Subcutaneous abdominal adipose tissue (tissue), 5 donors: ENCODE data around the gene JOSD2.

Source experiments
- H3K27ac ChIP-seq: one replicate; pipeline ENCODE4 v1.7.0; 2013; ENCODE audit warnings: low read depth, mild to moderate bottlenecking, inconsistent platforms, low read length, moderate library complexity
- H3K27me3 ChIP-seq, 5 donors: one replicate each; pipeline ENCODE4 v1.7.0; 2013; ENCODE audit warnings: low read length in 5 of 5, inconsistent platforms in 1 of 5; ENCODE audit not compliant: control insufficient read depth in 5 of 5, insufficient read depth in 4 of 5
- H3K36me3 ChIP-seq, 5 donors: one replicate each; pipeline ENCODE4 v1.7.0; 2013; ENCODE audit warnings: low read length in 5 of 5; ENCODE audit not compliant: control insufficient read depth in 5 of 5, insufficient read depth in 5 of 5
- H3K4me1 ChIP-seq, 5 donors: one replicate each; pipeline ENCODE4 v1.7.0; 2013; ENCODE audit warnings: low read length in 5 of 5, mild to moderate bottlenecking in 3 of 5, moderate library complexity in 1 of 5; ENCODE audit not compliant: control insufficient read depth in 5 of 5, insufficient read depth in 5 of 5
- H3K4me3 ChIP-seq, 5 donors: one replicate each; pipeline ENCODE4 v1.7.0; 2013; ENCODE audit warnings: low read length in 5 of 5, low read depth in 1 of 5
- H3K9ac ChIP-seq, 5 donors: one replicate each; pipeline ENCODE4 v1.7.0; 2013; ENCODE audit warnings: low read length in 5 of 5, mild to moderate bottlenecking in 4 of 5, moderate library complexity in 3 of 5
- H3K9me3 ChIP-seq, 5 donors: one replicate each; pipeline ENCODE4 v1.7.0; 2013; ENCODE audit warnings: low read length in 5 of 5; ENCODE audit not compliant: control insufficient read depth in 5 of 5
- donor health status: healthy.
- donor health status: healthy.
- donor health status: healthy.
- donor health status: healthy.
- donor health status: healthy.

JOSD2 gene

DNA sequence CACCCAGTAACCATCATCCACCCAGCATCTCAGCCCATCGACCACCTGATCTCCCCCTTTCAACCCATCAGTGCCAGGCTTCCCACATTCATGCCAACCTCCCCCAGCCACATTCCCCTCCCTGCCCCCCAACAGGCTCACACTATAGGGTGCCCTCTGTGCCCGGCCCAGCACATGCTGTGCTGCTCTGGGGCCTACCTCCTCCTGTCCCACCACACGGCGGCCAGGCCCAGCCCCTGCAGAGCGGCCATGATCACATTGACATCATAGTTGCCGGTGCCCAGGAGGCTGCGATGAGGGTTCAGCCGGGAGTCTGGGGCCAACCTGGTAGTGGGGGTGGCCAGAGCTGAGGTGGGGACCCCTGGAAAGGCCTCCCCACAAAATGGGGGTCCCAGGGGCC is 3.6 kb downstream of the JOSD2 start:
- Histone ChIP-seq H3K4me3 (no peak overlapping the region), H3K9me3 (no peaks in the 10 kb centered on the region), H3K4me1 (peaks cover 5 to 19% (median 12%) of the 10 kb centered on the region in 5 donors), H3K27ac (no peak overlapping the region), H3K27me3 (no peaks in the 10 kb centered on the region), H3K9ac (no peak overlapping the region), H3K36me3 (peaks cover 0 to 12% (median 0%) of the 10 kb centered on the region in 5 donors)

DNA sequence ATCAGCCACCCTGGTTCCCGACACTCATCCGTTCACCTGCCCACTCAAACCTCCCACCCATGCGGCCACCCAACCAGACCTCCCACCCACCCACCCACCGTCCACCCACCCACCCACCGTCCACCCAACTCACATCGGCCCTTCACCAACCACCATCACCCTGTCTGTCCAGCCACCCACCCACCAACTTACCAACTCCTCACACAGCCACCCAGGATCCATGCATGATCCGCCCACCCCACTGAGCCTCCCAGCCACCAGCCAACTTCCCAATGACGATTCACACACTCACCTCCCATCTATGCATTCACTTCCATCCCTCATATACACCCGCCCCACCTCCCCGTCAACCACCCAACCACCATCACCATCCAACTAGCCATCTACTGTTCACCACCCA is 4.3 kb downstream of the JOSD2 start:
- no peak overlapping the region for H3K27ac ChIP-seq
- H3K4me3 ChIP-seq: no peak overlapping the region
- no peaks in the 10 kb centered on the region for H3K27me3 ChIP-seq
- H3K4me1 ChIP-seq: peaks cover 5 to 16% (median 12%) of the 10 kb centered on the region in 5 donors
- H3K36me3 ChIP-seq: peaks cover 0 to 12% (median 0%) of the 10 kb centered on the region in 5 donors
- no peak overlapping the region for H3K9ac ChIP-seq
- no peaks in the 10 kb centered on the region for H3K9me3 ChIP-seq

DNA sequence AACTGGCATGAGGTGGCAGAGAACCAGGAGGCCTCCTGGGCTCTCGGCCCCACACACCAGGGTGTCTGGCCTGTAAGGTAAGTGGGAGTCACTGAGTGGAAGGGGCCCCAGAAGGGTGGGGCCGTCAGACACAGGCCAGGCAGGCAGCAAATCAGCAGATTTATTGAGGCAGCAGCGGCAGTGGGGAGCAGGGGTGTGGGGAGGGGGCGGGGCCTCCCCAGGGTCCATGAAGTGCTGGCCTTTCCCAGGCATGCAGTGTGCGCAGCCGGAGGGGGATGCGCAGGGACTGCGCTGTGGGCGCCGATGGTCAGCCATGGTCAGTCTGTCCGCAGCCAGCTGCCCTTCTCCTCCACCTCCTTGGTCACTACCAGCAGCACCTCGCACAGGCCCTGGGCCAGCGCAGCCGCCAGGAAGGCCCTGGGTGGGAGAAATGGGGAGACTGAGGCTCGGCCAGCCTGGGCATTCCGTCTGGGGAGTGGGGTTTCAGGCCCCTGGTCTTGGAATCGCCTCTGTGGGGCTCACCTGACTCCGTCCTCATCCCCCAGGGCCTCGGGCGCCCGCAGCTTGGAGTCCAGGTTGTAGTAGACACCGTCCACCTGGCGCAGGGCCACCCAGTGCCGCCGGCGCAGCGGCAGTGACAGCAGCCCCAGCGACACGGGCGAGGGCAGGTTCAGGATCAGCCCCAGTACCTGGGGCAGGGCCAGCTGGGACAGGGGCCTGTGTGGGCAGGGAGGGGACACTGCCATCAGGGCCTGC is 5.0 kb downstream of the JOSD2 start:
- Histone ChIP-seq H3K27me3 (no peaks in the 10 kb centered on the region), H3K4me1 (peaks cover 3 to 12% (median 11%) of the 10 kb centered on the region in 5 donors), H3K9me3 (no peaks in the 10 kb centered on the region)

DNA sequence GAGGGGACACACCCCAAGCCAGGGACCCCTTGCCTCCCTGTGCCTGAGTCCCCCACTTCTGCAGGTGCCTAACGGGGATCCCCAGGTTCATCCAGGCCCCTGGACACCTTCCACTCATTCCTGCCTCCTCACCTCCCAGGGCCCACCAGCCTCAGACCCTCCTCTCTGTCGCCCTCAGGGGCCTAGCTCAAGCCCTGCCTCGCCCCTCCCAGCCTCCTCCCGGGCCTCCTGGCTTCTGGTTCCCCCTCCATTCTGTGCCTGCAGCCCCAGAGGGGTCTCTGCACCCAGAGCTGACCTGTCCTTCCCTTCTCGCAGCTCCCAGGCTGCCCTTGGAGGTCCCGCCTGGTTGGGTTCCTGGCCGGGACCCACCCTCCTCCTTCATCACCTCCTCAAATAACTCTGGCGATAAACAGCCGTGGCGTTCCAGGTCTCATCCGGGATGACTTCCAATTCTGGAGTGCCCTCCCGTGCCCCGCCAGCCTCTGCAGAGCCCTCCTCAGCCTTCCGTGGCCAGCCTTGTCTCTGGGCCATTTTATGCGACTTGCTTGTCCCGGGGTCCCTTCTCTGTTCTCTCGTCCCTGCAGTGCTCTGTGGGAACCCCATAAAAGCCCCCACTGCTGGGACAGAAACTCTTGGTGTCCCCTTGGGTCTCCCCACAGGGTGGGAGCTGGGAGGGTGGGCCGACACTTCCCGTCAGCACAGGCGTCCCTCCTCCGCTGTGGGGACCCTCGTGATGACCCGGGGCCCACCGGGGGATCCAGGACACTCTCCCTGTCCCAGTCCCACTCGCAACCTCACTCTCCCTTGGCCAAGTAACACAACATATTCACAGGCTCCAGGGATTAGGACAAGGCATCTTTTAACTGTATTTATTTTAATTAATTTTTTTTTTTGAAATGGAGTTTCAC is 9.2 kb downstream of the JOSD2 start:
- H3K27me3 ChIP-seq: peaks cover 0 to 6% (median 0%) of the 10 kb centered on the region in 5 donors
- H3K4me3 ChIP-seq: no peak overlapping the region
- no peaks in the 10 kb centered on the region for H3K9me3 ChIP-seq
- peaks cover 0 to 12% (median 0%) of the 10 kb centered on the region in 5 donors for H3K36me3 ChIP-seq
- no peaks in the 10 kb centered on the region for H3K4me1 ChIP-seq
- no peak overlapping the region for H3K27ac ChIP-seq
- no peak overlapping the region for H3K9ac ChIP-seq

More for the DNA sequence above, 5.0 kb downstream of the JOSD2 start:
- H3K27ac ChIP-seq: no peak overlapping the region
- no peak overlapping the region for H3K4me3 ChIP-seq
- H3K36me3 ChIP-seq: peaks cover 0 to 12% (median 0%) of the 10 kb centered on the region in 5 donors
- H3K9ac ChIP-seq: no peak overlapping the region

DNA sequence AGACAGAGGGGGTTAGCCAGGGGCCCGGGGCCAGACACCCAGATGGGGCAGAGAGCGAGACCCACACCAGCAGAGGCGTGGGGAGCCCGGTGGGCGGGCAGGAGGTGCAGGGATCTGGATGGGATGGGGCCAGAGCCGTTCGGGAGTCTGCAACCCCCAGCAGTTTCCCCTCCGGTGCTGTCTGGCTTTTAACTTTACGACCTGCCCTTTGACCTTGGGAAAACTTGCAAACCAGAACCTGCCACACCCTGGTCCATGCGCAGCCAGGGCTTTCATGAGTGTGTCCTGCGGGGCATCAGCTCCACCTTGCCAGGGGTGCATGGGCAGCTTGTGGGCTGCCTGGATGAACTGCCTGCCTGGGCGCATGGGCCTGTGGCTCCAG is 9.8 kb downstream of the JOSD2 start:
- no peak overlapping the region for H3K9ac ChIP-seq
- peaks cover 0 to 9% (median 0%) of the 10 kb centered on the region in 5 donors for H3K36me3 ChIP-seq
- no peak overlapping the region for H3K27ac ChIP-seq
- peaks cover 0 to 11% (median 0%) of the 10 kb centered on the region in 5 donors for H3K27me3 ChIP-seq
- H3K9me3 ChIP-seq: no peaks in the 10 kb centered on the region
- no peaks in the 10 kb centered on the region for H3K4me1 ChIP-seq
- H3K4me3 ChIP-seq: no peak overlapping the region

DNA sequence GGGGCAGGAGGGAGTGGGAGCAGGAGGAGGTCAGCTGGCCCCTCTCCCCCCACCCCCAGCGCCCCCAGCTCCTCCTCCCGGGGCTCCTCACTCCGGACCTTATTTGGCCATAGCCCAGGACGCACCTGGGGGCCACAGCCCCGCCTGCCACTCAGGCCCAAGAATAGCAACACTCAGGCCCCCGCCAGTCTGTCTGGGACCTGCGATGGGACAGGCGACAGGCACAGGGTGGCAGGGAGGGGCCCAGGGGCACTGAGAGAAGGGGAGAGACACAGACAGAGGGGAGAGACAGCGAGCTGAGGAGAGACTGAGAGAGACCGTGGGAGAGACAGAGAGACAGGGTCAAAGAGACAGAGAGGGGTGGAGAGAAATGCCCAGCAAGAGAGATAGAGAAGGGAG is 10.2 kb downstream of the JOSD2 start:
- Histone ChIP-seq H3K9ac (no peak overlapping the region), H3K4me3 (no peak overlapping the region), H3K27ac (no peak overlapping the region), H3K9me3 (no peaks in the 10 kb centered on the region), H3K36me3 (peaks cover 0 to 5% (median 0%) of the 10 kb centered on the region in 5 donors), H3K27me3 (peaks cover 0 to 14% (median 0%) of the 10 kb centered on the region in 5 donors), H3K4me1 (no peaks in the 10 kb centered on the region)

DNA sequence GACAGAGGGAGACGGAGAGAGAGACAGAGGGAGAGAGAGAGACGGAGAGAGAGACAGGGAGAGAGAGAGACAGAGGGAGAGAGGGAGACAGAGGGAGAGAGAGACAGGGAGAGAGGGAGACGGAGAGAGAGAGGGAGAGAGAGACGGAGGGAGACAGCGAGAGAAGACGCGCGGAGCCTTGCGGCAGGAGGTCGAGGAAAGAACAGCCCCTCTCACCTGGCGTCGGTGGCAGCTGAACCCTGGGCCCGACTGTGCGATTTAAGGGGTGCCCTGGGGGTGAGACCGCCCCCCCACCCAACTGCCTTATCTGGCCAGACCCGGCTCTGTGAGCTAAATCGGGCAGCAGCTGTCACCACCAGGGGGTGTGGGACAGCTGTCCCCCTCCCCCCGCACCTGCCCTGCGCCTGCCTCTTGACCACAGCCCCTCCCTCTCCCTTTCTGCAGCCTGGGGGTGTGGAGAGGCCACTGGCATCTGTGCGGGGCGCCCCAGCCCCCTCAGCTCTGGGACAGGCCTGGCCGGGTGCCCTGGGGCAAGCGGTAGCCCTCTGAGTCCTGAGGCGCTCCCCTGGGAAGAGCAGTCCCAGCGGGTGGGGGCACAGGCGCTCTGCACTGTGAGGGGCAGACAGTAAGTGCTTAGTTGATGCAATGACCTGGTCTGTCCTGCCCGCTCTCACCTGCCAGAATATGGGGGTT is 10.8 kb downstream of the JOSD2 start:
- H3K4me3 ChIP-seq: no peak overlapping the region
- peaks cover 0 to under 1% (median 0%) of the 10 kb centered on the region in 5 donors for H3K36me3 ChIP-seq
- no peak overlapping the region for H3K9ac ChIP-seq
- H3K27me3 ChIP-seq: peaks cover 0 to 15% (median 0%) of the 10 kb centered on the region in 5 donors
- H3K9me3 ChIP-seq: no peaks in the 10 kb centered on the region
- no peak overlapping the region for H3K27ac ChIP-seq
- H3K4me1 ChIP-seq: no peaks in the 10 kb centered on the region

DNA sequence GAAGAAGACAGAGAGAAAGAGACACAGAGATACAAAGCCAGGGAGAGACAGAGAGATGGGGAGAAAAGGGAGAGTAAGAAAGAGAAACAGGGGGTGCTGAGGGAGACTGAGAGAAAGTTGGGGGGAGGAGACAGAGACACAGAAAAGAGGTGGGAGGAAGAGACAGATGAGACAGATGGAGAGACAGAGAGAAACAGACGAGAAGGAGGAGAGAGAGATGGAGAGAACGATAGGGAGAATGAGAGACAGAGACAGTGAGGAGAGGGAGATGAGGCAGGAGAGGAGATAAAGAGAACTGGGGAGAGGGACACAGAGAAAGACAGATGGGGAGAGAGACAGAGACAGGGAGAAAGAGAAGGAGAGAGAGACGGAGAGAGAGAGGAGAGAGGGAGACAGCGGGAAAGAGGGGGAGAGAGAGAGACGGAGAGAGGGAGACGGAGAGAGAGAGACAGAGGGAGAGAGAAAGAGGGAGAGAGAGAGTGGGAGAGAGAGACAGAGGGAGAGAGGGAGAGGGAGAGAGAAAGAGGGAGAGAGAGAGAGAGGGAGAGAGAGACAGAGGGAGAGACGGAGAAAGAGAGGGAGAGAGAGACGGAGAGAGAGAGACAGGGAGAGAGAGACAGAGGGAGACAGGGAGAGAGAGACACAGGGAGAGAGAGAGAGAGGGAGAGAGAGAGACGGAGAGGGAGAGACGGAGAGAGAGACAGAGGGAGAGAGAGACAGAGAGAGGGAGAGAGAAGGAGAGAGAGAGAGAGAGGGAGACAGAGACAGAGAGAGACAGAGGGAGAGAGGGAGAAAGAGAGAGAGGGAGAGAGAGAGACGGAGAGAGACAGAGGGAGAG is 12.6 kb downstream of the JOSD2 start:
- Histone ChIP-seq H3K9me3 (no peaks in the 10 kb centered on the region), H3K27ac (no peak overlapping the region), H3K36me3 (no peaks in the 10 kb centered on the region), H3K9ac (no peak overlapping the region), H3K4me1 (no peaks in the 10 kb centered on the region), H3K4me3 (no peak overlapping the region), H3K27me3 (peaks cover 0 to 20% (median 4%) of the 10 kb centered on the region in 5 donors)

DNA sequence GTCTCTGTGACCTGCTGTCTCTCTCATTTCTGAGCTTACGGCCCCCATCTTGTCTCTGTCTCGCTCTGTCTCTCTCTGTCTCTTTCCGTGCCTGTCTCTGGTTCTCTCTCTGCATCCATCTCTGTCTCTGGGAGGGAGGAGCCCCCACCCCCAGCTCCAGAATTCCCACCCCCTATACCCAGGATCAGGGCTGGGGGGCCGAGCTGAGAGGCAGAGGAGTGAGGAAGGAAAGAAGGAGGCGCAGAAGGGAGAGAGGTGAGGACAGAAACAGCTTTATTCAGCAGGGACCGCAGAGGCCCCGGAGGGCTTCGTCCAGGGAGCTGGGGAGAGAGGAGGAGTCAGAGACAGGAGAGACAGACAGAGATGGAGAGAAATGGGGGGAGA is 14.0 kb downstream of the JOSD2 start:
- Histone ChIP-seq H3K36me3 (no peaks in the 10 kb centered on the region), H3K9me3 (no peaks in the 10 kb centered on the region), H3K4me3 (no peak overlapping the region), H3K4me1 (peaks cover 0 to 5% (median 0%) of the 10 kb centered on the region in 5 donors), H3K9ac (no peak overlapping the region), H3K27ac (no peak overlapping the region), H3K27me3 (peaks cover 0 to 27% (median 7%) of the 10 kb centered on the region in 5 donors)
